Panc1 (cell line): ENCODE data around the gene SRMS.

Source experiments
- POLR2AphosphoS5 ChIP-seq: IDR thresholded peaks from 2 replicates; pipeline ENCODE4 v1.6.1; 2012; ENCODE audit warnings: mild to moderate bottlenecking, low read depth, low read length, moderate library complexity
- TCF7L2 ChIP-seq: IDR thresholded peaks from 2 replicates; pipeline ENCODE4 v1.6.1; 2011; ENCODE audit warnings: mild to moderate bottlenecking, low read depth, low read length, inconsistent platforms
- TF ChIP-seq, protein P1 (sequence below): fragments of 450-650 bp; IDR thresholded peaks from 2 replicates; pipeline ENCODE4 v1.5.1; 2017; ENCODE audit warnings: mild to moderate bottlenecking

DNA sequence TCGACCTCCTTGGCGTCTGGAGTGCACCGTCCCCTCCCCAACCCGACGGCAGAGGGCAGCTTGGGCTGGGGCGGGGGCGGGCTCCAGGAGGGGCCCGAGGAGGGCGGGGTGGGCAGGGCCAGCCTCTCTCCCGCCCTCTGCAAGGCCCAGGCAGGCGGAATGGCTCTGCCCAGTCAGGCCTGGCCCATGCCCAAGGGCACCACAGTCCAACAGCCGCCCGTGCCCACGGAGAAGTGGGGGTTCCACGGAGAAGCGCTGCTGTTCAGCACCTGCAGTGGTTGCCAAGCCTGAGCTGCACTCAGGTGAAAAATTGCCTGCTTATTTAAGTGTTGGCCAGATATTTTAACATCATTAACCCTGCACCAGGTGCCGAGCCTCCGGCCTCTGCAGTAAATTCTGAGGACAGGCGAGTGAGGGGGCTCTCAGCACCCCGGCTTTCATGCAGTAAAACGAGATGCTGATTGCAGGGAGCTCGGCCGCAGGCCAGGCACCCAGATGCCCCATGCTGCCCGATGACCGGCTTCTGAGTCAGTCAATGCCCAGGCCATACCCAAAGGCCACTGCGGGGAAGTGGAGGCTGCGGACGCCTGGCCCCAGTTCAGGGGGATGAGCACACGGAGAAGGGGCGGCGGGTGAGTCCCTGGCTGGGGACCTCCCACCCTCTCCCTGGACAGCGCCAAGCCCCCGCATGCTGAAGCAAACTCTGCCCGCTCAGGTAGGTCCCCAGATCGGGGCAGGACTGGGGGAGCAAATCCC, at the start of gene SRMS:
- TF ChIP-seq, protein P1, sequence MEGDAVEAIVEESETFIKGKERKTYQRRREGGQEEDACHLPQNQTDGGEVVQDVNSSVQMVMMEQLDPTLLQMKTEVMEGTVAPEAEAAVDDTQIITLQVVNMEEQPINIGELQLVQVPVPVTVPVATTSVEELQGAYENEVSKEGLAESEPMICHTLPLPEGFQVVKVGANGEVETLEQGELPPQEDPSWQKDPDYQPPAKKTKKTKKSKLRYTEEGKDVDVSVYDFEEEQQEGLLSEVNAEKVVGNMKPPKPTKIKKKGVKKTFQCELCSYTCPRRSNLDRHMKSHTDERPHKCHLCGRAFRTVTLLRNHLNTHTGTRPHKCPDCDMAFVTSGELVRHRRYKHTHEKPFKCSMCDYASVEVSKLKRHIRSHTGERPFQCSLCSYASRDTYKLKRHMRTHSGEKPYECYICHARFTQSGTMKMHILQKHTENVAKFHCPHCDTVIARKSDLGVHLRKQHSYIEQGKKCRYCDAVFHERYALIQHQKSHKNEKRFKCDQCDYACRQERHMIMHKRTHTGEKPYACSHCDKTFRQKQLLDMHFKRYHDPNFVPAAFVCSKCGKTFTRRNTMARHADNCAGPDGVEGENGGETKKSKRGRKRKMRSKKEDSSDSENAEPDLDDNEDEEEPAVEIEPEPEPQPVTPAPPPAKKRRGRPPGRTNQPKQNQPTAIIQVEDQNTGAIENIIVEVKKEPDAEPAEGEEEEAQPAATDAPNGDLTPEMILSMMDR = no peak
- TF ChIP-seq TCF7L2 (no peak), POLR2AphosphoS5 (no peak)
